Muscle of leg (tissue), 11 donors: ENCODE measurements around the gene FABP3. TPM values are rescaled to one million over a fixed set of nuclear protein-coding genes. Genes with fewer than 3 reads are reported as not detected.

Experiments
- DNase-seq: peaks from one replicate; pipeline ENCODE4 v3.0.0; 2013
- H3K27ac ChIP-seq: one replicate; pipeline ENCODE4 v1.5.1; 2013; ENCODE audit warnings: mild to moderate bottlenecking, low read length, control low read depth
- H3K27me3 ChIP-seq: one replicate; pipeline ENCODE4 v1.6.1; 2013; ENCODE audit warnings: low read length; ENCODE audit not compliant: control insufficient read depth, insufficient read depth
- H3K36me3 ChIP-seq: one replicate; pipeline ENCODE4 v1.6.1; 2013; ENCODE audit warnings: low read length; ENCODE audit not compliant: control insufficient read depth, insufficient read depth
- H3K4me1 ChIP-seq: one replicate; pipeline ENCODE4 v1.6.1; 2013; ENCODE audit warnings: low read length; ENCODE audit not compliant: control insufficient read depth, insufficient read depth
- H3K4me3 ChIP-seq: one replicate; pipeline ENCODE4 v1.5.1; 2013; ENCODE audit warnings: low read length, control low read depth
- H3K9me3 ChIP-seq: replicated peaks from 2 replicates; pipeline ENCODE4 v1.6.1; 2013; ENCODE audit warnings: low read depth, low read length; ENCODE audit not compliant: control insufficient read depth
- WGBS: methylation state at CpG from one replicate; pipeline ENCODE4 v1.1.5; 2013; ENCODE audit warnings: missing lambda C conversion rate; ENCODE audit not compliant: insufficient coverage; 5-methylcytosine and 5-hydroxymethylcytosine counted together
- polyA plus RNA-seq, 8 donors: library from polyadenylated mRNA; unstranded; fragments of 120-200 nt; gene quantifications; one replicate each; pipeline versions ENCODE4 v1.2.1 to v1.2.3, GENCODE V29; 2013; ENCODE audit warnings: inconsistent platforms in 1 of 8, low replicate concordance in 1 of 8; ENCODE audit not compliant: insufficient read length in 8 of 8, insufficient read depth in 1 of 8
- total RNA-seq: library from RNA; stranded (reverse); fragments of 120-200 nt; gene quantifications from one replicate; pipeline ENCODE4 v1.2.4, GENCODE V29; 2013

FABP3 gene
- total and polyA plus RNA-seq, 9 donors: 101 to 195 (median 151) TPM

- H3K4me1 ChIP-seq: peaks cover 15% of the 10 kb centered on the region
- no peaks in the 10 kb centered on the region for H3K9me3 ChIP-seq
- DNase-seq: no peak
- H3K27me3 ChIP-seq: no peaks in the 10 kb centered on the region
- H3K4me3 ChIP-seq: no peak overlapping the region
- no peak overlapping the region for H3K27ac ChIP-seq
- H3K36me3 ChIP-seq: no peaks in the 10 kb centered on the region
- WGBS: no CpG with 5 or more reads among the region's 2 CpGs
Observed at GRCh38 chr1:31401241-31401640, 28.4 kb upstream of the FABP3 start.

- no peak overlapping the region for H3K4me3 ChIP-seq
- H3K9me3 ChIP-seq: no peaks in the 10 kb centered on the region
- no peaks in the 10 kb centered on the region for H3K36me3 ChIP-seq
- peaks cover 6% of the 10 kb centered on the region for H3K4me1 ChIP-seq
- DNase-seq: no peak
- 30% methylated on average over 3 of the region's 3 CpGs for WGBS
- H3K27ac ChIP-seq: no peak overlapping the region
- no peaks in the 10 kb centered on the region for H3K27me3 ChIP-seq
Observed at GRCh38 chr1:31400393-31400792, 27.5 kb upstream of the FABP3 start.

- no CpG with 5 or more reads among the region's 3 CpGs for WGBS
- Histone ChIP-seq H3K4me1 (peaks cover 3% of the 10 kb centered on the region), H3K27me3 (no peaks in the 10 kb centered on the region), H3K36me3 (no peaks in the 10 kb centered on the region), H3K9me3 (no peaks in the 10 kb centered on the region), H3K27ac (no peak overlapping the region), H3K4me3 (no peak overlapping the region)
- no peak for DNase-seq
Observed at GRCh38 chr1:31399976-31400375, 27.1 kb upstream of the FABP3 start.

GRCh38 chr1:31398246-31398645 lies 25.4 kb upstream of the FABP3 start:
- 100% methylated on average over 1 of the region's 2 CpGs for whole genome bisulfite sequencing
- H3K4me1 ChIP-seq: peaks cover 8% of the 10 kb centered on the region
- H3K36me3 ChIP-seq: no peaks in the 10 kb centered on the region
- H3K9me3 ChIP-seq: no peaks in the 10 kb centered on the region
- DNase-seq: no peak
- H3K27me3 ChIP-seq: no peaks in the 10 kb centered on the region
- H3K4me3 ChIP-seq: no peak overlapping the region
- H3K27ac ChIP-seq: no peak overlapping the region

GRCh38 chr1:31397360-31398095 lies 24.7 kb upstream of the FABP3 start:
- no peak overlapping the region for H3K4me3 ChIP-seq
- H3K27me3 ChIP-seq: no peaks in the 10 kb centered on the region
- DNase-seq: no peak
- WGBS: 27% methylated on average over 4 of the region's 4 CpGs
- H3K36me3 ChIP-seq: no peaks in the 10 kb centered on the region
- H3K9me3 ChIP-seq: no peaks in the 10 kb centered on the region
- H3K27ac ChIP-seq: no peak overlapping the region
- H3K4me1 ChIP-seq: peaks cover 8% of the 10 kb centered on the region

- DNase-seq: no peak
- Histone ChIP-seq H3K4me1 (peaks cover 8% of the 10 kb centered on the region), H3K36me3 (no peaks in the 10 kb centered on the region), H3K27me3 (no peaks in the 10 kb centered on the region), H3K9me3 (no peaks in the 10 kb centered on the region), H3K27ac (no peak overlapping the region), H3K4me3 (no peak overlapping the region)
- WGBS: 60% methylated on average over 1 of the region's 3 CpGs
Observed at GRCh38 chr1:31396633-31397351, 23.9 kb upstream of the FABP3 start.

- DNase-seq: peak; percentile 91
- WGBS: under 1% methylated on average over 33 of the region's 36 CpGs
- Histone ChIP-seq H3K4me1 (peaks cover 8% of the 10 kb centered on the region), H3K27ac (peak overlapping the region; percentile 69), H3K9me3 (no peaks in the 10 kb centered on the region), H3K4me3 (peak overlapping the region; percentile 27), H3K36me3 (no peaks in the 10 kb centered on the region), H3K27me3 (no peaks in the 10 kb centered on the region)
Observed at GRCh38 chr1:31394584-31395193, 21.8 kb upstream of the FABP3 start.

GRCh38 chr1:31393463-31393862 lies 20.6 kb upstream of the FABP3 start:
- H3K27me3 ChIP-seq: no peaks in the 10 kb centered on the region
- no peak for DNase-seq
- H3K9me3 ChIP-seq: no peaks in the 10 kb centered on the region
- no peaks in the 10 kb centered on the region for H3K36me3 ChIP-seq
- no peak overlapping the region for H3K27ac ChIP-seq
- H3K4me1 ChIP-seq: peaks cover 8% of the 10 kb centered on the region
- no peak overlapping the region for H3K4me3 ChIP-seq

- no peaks in the 10 kb centered on the region for H3K9me3 ChIP-seq
- H3K4me3 ChIP-seq: no peak overlapping the region
- WGBS: 82% methylated on average over 2 of the region's 7 CpGs
- no peak overlapping the region for H3K27ac ChIP-seq
- H3K36me3 ChIP-seq: no peaks in the 10 kb centered on the region
- no peaks in the 10 kb centered on the region for H3K27me3 ChIP-seq
- H3K4me1 ChIP-seq: peaks cover 8% of the 10 kb centered on the region
- no peak for DNase-seq
Observed at GRCh38 chr1:31390071-31390470, 17.2 kb upstream of the FABP3 start.

GRCh38 chr1:31389616-31390015 lies 16.7 kb upstream of the FABP3 start:
- H3K9me3 ChIP-seq: no peaks in the 10 kb centered on the region
- no peak overlapping the region for H3K27ac ChIP-seq
- no peaks in the 10 kb centered on the region for H3K27me3 ChIP-seq
- H3K36me3 ChIP-seq: no peaks in the 10 kb centered on the region
- 92% methylated on average over 1 of the region's 7 CpGs for WGBS
- no peak for DNase-seq
- no peak overlapping the region for H3K4me3 ChIP-seq
- H3K4me1 ChIP-seq: peaks cover 5% of the 10 kb centered on the region
